Measurements from ENCODE around the gene TOMM40. TPM values are rescaled to one million over a fixed set of nuclear protein-coding genes. Genes with fewer than 3 reads are reported as not detected.

Gene TOMM40
- total and polyA plus RNA-seq, 2 of the 13 experiments (the other 11 are each of a cell fraction or from before 2014, with no cell fraction given), result 72.0 to 110 TPM

GRCh38 chr19:44947041-44947581, 56.1 kb downstream of the TOMM40 start:
- 19% methylated on average over 11 of the region's 13 CpGs for WGBS (ENCODE audit: low lambda C conversion rate)
- no peak for TF ChIP-seq CBX2 (IDR thresholded peaks at IDR 0.05; ENCODE audit: low read depth, low read length)
- TF ChIP-seq CBX2 (CRISPR knock-in tag; IDR thresholded peaks at IDR 0.05; ENCODE audit: low read depth), result no peak
- no peak for TF ChIP-seq MLX (CRISPR knock-in tag; IDR thresholded peaks at IDR 0.05)
- no peak for TF ChIP-seq PAF1 (CRISPR knock-in tag; IDR thresholded peaks at IDR 0.05)
- no peak for TF ChIP-seq ZNF512B (CRISPR knock-in tag; IDR thresholded peaks at IDR 0.05; ENCODE audit: borderline replicate concordance)
- 0 out of 4 replicates have a peak, but pooled peaks of 1 of the 2 experiments have one; percentile 29 for TF ChIP-seq POLR2A (IDR thresholded peaks at IDR 0.05; ENCODE audit: insufficient read depth in 1 of 2, low read depth in 2 of 2, low read length in 2 of 2)
- TF ChIP-seq ZNF616 (CRISPR knock-in tag; IDR thresholded peaks at IDR 0.05; ENCODE audit: low read depth), result peak; percentile 61; the same call in 1 of the 2 replicates
- TF ChIP-seq DPF2 (CRISPR knock-in tag; IDR thresholded peaks at IDR 0.05; ENCODE audit: borderline replicate concordance, low read depth), result no peak
- TF ChIP-seq CEBPG (CRISPR knock-in tag; IDR thresholded peaks at IDR 0.05), result peak; percentile 83
- no peak for TF ChIP-seq ZBTB34 (CRISPR knock-in tag; IDR thresholded peaks at IDR 0.05)
- TF ChIP-seq U2AF1 (optimal IDR thresholded peaks at IDR 0.05; ENCODE audit: low read depth, low read length), result no peak
- no peak for TF ChIP-seq PRDM4 (CRISPR knock-in tag; IDR thresholded peaks at IDR 0.05; ENCODE audit: borderline replicate concordance)
- TF ChIP-seq HNF4G (IDR thresholded peaks at IDR 0.05; ENCODE audit: borderline replicate concordance, low read depth, low read length), result no peak
- no peak for TF ChIP-seq HNF4G (CRISPR knock-in tag; IDR thresholded peaks at IDR 0.05; ENCODE audit: borderline replicate concordance, low read depth)
- TF ChIP-seq MEF2D (CRISPR knock-in tag; IDR thresholded peaks at IDR 0.05), result no peak
- TF ChIP-seq MBNL3 (CRISPR knock-in tag; conservative IDR thresholded peaks at IDR 0.05), result no peak
- TF ChIP-seq ZSCAN12 (CRISPR knock-in tag; IDR thresholded peaks at IDR 0.05), result no peak
- TF ChIP-seq DDIT3 (CRISPR knock-in tag; IDR thresholded peaks at IDR 0.05), result no peak

More at GRCh38 chr19:44947041-44947581, 56.1 kb downstream of the TOMM40 start:
- Histone ChIP-seq H3K79me2 (ENCODE audit: insufficient read depth, low read length) (peaks cover 28% of the 10 kb centered on the region), H3K9me3 (ENCODE audit: low read length) (no peaks in the 10 kb centered on the region), H3K27ac (ENCODE audit: extremely low read length, insufficient read depth, low read length) (peak overlapping the region; percentile 89), H3K4me3 (replicated peaks in 1 of 3; ENCODE audit: insufficient read depth in 1 of 3, low read depth in 2 of 3, low read length in 3 of 3) (peak overlapping the region; percentile 79 to 86 (median 86)), H3K27me3 (ENCODE audit: control insufficient read depth in 1 of 2, insufficient read depth in 2 of 2, low read length in 2 of 2) (no peaks in the 10 kb centered on the region; a peak in 1 of 5 replicates), H3K36me3 (replicated peaks in 1 of 2; ENCODE audit: control insufficient read depth in 1 of 2, insufficient read depth in 2 of 2, low read length in 2 of 2) (peaks cover 4 to 7% of the 10 kb centered on the region in 2 experiments), H4K20me1 (ENCODE audit: insufficient read depth, low read length) (no peaks in the 10 kb centered on the region), H2AFZ (ENCODE audit: low read length) (no peak overlapping the region), H3K9ac (ENCODE audit: insufficient read depth, low read depth, low read length) (peak overlapping the region; percentile 88), H3K4me2 (ENCODE audit: low read depth, low read length) (peak overlapping the region; percentile 87), H3K4me1 (ENCODE audit: insufficient read depth, low read length) (peaks cover 84% of the 10 kb centered on the region)
- ATAC-seq (no peak), FAIRE-seq (no peak), DNase-seq (ENCODE audit: low spot score) (no peak)
- POLR2A ChIA-PET, result interaction anchor here (1.5 to 7.3 kb wide), 9 partner anchors 8 to 43 kb away, joined by 3 to 119 read pairs (median 52); partner anchors contain the start of genes APOC1 and APOE
- in situ Hi-C loops (cut with HindIII; ENCODE audit: extremely low pct_ligation_motif_present, low pct_unique_long_range_greater_than_20kb) (loop anchor here (5.0 kb wide), 1 partner anchor 35 kb away; the partner anchor contains the start of gene APOC1), intact Hi-C loops (cut with micrococcal nuclease; ENCODE audit: unreplicated experiment) (no loop called here)
- BruUV-seq (replicated peaks), result no TSS peak
- CTCF ChIA-PET (ENCODE audit: low intra/inter-chr PET ratio, low total read pairs), result no interaction called here

Measured in HepG2 (cell line).